Measurements from ENCODE around the gene SLC8B1. TPM values are rescaled to one million over a fixed set of nuclear protein-coding genes. Genes with fewer than 3 reads are reported as not detected.

The SLC8B1 gene
- total RNA-seq, 1 experiment from 2014 or later, result 8.2 TPM

DNA sequence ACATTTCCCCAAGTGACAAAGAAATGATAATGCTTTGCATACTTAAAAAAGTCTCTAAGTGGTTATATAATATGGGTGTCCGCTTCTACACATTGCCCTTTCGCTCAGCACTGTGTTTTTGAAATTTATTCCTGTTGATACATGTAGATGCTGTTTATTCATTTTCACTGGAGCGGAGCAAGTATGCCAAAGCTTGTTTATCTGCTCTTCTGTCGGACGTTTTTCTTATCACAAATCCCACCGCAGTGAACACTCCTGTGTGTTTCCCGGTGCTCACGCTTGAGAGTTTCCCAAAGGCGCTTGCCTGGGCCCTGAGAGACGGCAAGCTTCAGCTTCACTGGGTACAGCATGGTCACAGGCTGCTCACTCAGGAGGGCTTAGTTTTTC lies 63.5 kb downstream of the SLC8B1 start:
- no peak overlapping the region for H3K27ac ChIP-seq (ENCODE audit: low read depth, low read length, poor library complexity, severe bottlenecking)
- no peak for DNase-seq (ENCODE audit: low spot score)
- ChIA-PET POLR2A (ENCODE audit: low non-redundant PET) (no interaction called here), CTCF (no interaction called here)
- H3K9me3 ChIP-seq (ENCODE audit: low read depth, low read length, poor library complexity, severe bottlenecking), result no peaks in the 10 kb centered on the region
- no peaks in the 10 kb centered on the region for H3K4me1 ChIP-seq (ENCODE audit: insufficient read depth, low read length, poor library complexity, severe bottlenecking)
- H3K27me3 ChIP-seq (replicated peaks; ENCODE audit: insufficient read depth, low read depth, low read length, poor library complexity), result no peaks in the 10 kb centered on the region
- BruUV-seq (replicated peaks), result no TSS peak
- no peak overlapping the region for H3K4me3 ChIP-seq (ENCODE audit: low read depth, low read length, poor library complexity, severe bottlenecking)
- no peaks in the 10 kb centered on the region for H3K36me3 ChIP-seq (ENCODE audit: insufficient read depth, low read length, poor library complexity, severe bottlenecking)
- no peak for TF ChIP-seq CTCF (conservative IDR thresholded peaks at IDR 0.05; ENCODE audit: low read depth, low read length)
- TF ChIP-seq EZH2 (IDR thresholded peaks at IDR 0.05; ENCODE audit: borderline replicate concordance, low read depth, low read length, poor library complexity, severe bottlenecking), result no peak
- intact Hi-C loops (cut with micrococcal nuclease; ENCODE audit: unreplicated experiment), result no loop called here

DNA sequence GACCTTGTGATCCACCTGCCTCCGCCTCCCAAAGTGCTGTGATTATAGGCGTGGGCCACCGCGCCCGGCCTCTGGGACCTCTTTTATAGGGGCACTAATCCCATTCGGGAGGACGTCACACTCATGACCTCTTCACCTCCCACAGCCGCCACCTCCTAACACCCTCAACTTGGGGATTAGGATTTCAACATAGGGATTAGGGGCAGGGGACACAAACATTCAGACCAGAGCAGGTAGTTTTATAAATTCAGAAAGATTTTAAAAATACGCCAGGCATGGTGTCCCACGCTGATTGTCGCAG lies 64.2 kb downstream of the SLC8B1 start:
- Histone ChIP-seq H3K4me1 (ENCODE audit: insufficient read depth, low read length, poor library complexity, severe bottlenecking) (no peaks in the 10 kb centered on the region), H3K27me3 (replicated peaks; ENCODE audit: insufficient read depth, low read depth, low read length, poor library complexity) (no peaks in the 10 kb centered on the region), H3K27ac (ENCODE audit: low read depth, low read length, poor library complexity, severe bottlenecking) (no peak overlapping the region), H3K9me3 (ENCODE audit: low read depth, low read length, poor library complexity, severe bottlenecking) (no peaks in the 10 kb centered on the region), H3K36me3 (ENCODE audit: insufficient read depth, low read length, poor library complexity, severe bottlenecking) (no peaks in the 10 kb centered on the region), H3K4me3 (ENCODE audit: low read depth, low read length, poor library complexity, severe bottlenecking) (no peak overlapping the region)
- POLR2A ChIA-PET (ENCODE audit: low non-redundant PET), result no interaction called here
- intact Hi-C loops (cut with micrococcal nuclease; ENCODE audit: unreplicated experiment), result no loop called here
- TF ChIP-seq CTCF (conservative IDR thresholded peaks at IDR 0.05; ENCODE audit: low read depth, low read length) (no peak), EZH2 (IDR thresholded peaks at IDR 0.05; ENCODE audit: borderline replicate concordance, low read depth, low read length, poor library complexity, severe bottlenecking) (no peak)
- no TSS peak for BruUV-seq (replicated peaks)
- CTCF ChIA-PET, result no interaction called here
- DNase-seq (ENCODE audit: low spot score), result no peak

GRCh38 chr12:113269257-113269943 lies 65.5 kb downstream of the SLC8B1 start:
- H3K4me1 ChIP-seq (ENCODE audit: insufficient read depth, low read length, poor library complexity, severe bottlenecking), result no peaks in the 10 kb centered on the region
- no peak for DNase-seq (ENCODE audit: low spot score)
- H3K27me3 ChIP-seq (replicated peaks; ENCODE audit: insufficient read depth, low read depth, low read length, poor library complexity), result no peaks in the 10 kb centered on the region
- H3K9me3 ChIP-seq (ENCODE audit: low read depth, low read length, poor library complexity, severe bottlenecking), result no peaks in the 10 kb centered on the region
- no peaks in the 10 kb centered on the region for H3K36me3 ChIP-seq (ENCODE audit: insufficient read depth, low read length, poor library complexity, severe bottlenecking)
- ChIA-PET CTCF (no interaction called here), POLR2A (ENCODE audit: low non-redundant PET) (no interaction called here)
- H3K27ac ChIP-seq (ENCODE audit: low read depth, low read length, poor library complexity, severe bottlenecking), result no peak overlapping the region
- BruUV-seq (replicated peaks), result no TSS peak
- TF ChIP-seq EZH2 (IDR thresholded peaks at IDR 0.05; ENCODE audit: borderline replicate concordance, low read depth, low read length, poor library complexity, severe bottlenecking) (no peak), CTCF (conservative IDR thresholded peaks at IDR 0.05; ENCODE audit: low read depth, low read length) (no peak)
- H3K4me3 ChIP-seq (ENCODE audit: low read depth, low read length, poor library complexity, severe bottlenecking), result no peak overlapping the region
- intact Hi-C loops (cut with micrococcal nuclease; ENCODE audit: unreplicated experiment), result no loop called here
